HG02678 (cell line): ENCODE data around the gene CCNJ.
"Not testable (repeated sequence)": the region's sequence is repeated elsewhere in the genome, so short reads cannot be mapped to it uniquely, and the experiment has no call there.

Experiments used
- ATAC-seq: cut with Tn5 transposase; IDR thresholded peaks from one replicate; pipeline ENCODE4 v1.9.1; 2021; ENCODE audit warnings: mild to moderate bottlenecking, moderate library complexity; ENCODE audit not compliant: unreplicated experiment

CCNJ gene

DNA sequence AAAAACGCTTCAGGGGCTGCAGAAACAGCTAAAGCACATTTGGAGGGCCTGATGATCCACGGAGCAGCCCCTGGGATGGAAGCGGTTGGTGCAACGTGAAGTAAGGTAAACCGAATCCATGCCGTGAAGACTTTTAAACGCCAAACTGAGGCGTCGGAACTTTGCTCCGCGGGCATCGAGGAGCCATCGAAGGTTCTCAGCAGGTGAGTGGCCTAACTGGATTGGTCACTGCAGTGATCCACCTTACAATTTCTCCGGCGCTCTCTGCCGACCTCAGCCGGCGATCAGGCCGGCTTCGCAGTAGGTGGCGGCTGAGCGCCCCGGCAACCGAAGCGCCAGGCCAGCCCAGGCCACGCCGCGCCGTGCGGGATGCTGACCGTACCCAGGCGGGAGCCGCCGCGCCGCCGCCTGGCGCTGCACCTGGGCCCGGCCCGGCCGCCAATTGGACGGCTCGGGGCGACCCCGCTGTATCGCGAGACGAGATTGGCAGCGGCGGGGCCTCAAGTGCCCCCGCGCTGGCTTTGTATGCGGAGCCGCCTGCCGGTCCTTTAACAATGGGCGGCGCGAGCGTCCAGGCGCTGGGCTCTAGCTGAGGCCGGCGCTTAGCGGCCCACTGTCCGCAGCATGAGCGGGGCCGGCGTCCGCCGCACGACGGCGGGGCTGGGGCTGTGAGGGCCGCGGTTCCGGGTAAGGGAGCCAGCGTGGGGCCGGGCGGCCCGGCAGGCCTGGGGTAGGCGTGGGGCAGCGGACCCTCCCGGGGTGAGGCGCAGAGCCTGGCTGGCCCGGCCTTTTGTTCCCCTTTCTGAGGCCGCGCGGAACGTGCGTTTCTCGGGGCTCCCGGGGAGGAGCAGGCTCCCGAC lies at the start of gene CCNJ:
Gene CCNJ (plus strand): TSS at position 551 of the 860 bp plus-strand sequence. CDS start 811 bp downstream, outside the sequence.
- peak; percentile 91 for ATAC-seq

- not testable (repeated sequence) for ATAC-seq
These were observed 49.0 kb upstream of the CCNJ start for GRCh38 chr10:95994376-95994775.

DNA sequence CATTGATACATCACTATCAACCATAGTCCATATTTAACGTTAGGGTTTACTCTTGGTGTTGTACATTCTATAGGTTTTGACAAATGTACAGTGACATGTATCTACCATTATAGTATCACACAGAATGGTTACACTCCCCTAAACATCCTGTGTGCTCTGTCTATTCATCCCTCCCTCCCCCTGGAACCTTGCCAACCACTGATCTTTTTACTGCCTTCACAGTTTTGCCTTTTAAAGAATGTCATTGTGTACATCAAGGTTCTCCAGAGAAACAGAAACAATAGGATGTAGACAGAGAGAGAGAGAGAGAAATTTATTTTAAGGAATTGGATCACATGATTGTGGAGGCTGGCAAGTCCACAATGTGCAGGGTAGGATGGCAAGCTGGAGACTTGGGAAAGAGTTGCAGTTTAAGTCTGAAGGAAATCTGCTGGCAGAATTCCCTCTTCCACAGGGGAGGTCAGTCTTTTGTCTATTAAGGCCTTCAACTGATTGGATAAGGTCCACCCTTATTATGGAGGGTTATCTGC lies 45.1 kb upstream of the CCNJ start:
- ATAC-seq = no peak

GRCh38 chr10:96013956-96014355 lies 29.4 kb upstream of the CCNJ start:
- no peak for ATAC-seq

- ATAC-seq = no peak
These were observed 28.8 kb upstream of the CCNJ start for GRCh38 chr10:96014473-96015102.

GRCh38 chr10:96017191-96017687 lies 26.1 kb upstream of the CCNJ start:
- ATAC-seq = peak; percentile 62

- ATAC-seq = no peak
These were observed 22.1 kb upstream of the CCNJ start for GRCh38 chr10:96021332-96021731.

DNA sequence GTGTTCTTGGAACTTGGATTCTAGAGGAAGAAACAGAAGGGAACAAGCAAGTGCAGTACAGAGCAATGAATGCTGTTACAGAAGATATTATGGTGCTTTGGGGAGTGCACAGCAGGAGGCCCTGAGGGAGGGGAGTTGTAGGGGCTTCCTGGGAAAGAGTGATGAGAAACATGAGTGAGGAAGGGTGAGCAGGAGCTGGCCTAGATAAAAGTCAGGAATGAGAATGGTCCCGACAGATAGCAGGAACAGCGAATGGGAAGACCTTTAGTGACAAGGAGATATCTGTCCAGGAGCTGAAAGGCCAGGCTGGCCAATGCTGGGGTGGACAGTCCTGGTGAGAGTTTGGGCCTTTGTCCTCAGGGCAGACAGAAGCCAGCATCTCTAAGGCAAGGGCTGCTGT lies 20.6 kb upstream of the CCNJ start:
- no peak for ATAC-seq

DNA sequence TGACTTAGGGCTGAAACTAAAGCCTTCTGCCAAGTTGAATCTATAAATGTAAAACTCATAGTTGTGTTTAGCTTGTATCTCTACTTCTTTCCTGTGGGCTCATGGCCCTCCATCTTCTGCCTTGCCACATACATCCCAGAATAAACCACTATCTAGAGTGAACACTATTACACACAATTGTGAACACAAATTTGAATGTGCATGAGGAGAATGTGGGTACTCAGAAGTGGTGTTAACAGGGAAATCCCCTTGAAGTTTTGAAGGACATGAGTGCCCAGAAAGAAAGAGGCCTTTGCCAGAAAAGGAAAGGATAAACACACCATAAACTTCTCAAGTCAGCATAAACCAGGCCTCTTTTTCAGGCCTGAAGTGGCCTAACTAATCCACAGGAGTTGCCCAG lies 20.2 kb upstream of the CCNJ start:
- ATAC-seq = no peak

DNA sequence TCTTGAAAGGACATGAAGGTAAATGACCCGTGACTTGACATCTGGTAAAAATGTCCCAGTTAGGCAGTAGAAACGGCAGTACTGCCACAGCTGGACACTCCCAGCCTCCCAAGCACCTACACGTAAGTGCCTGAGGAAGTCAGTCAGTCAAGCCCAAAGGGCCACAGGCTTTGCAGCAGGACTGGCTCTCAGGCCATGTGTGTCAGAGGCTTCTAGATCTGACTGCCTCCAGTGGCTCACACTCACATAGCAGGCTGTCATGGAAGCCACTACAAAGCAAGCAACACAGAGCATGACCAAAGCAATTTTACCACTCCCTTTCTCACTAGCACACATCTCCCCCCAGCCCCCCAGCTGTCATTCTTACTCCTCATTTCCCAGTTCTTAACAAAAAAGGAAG lies 17.8 kb upstream of the CCNJ start:
- ATAC-seq = no peak

GRCh38 chr10:96034625-96035024 lies 8.8 kb upstream of the CCNJ start:
- ATAC-seq = no peak

DNA sequence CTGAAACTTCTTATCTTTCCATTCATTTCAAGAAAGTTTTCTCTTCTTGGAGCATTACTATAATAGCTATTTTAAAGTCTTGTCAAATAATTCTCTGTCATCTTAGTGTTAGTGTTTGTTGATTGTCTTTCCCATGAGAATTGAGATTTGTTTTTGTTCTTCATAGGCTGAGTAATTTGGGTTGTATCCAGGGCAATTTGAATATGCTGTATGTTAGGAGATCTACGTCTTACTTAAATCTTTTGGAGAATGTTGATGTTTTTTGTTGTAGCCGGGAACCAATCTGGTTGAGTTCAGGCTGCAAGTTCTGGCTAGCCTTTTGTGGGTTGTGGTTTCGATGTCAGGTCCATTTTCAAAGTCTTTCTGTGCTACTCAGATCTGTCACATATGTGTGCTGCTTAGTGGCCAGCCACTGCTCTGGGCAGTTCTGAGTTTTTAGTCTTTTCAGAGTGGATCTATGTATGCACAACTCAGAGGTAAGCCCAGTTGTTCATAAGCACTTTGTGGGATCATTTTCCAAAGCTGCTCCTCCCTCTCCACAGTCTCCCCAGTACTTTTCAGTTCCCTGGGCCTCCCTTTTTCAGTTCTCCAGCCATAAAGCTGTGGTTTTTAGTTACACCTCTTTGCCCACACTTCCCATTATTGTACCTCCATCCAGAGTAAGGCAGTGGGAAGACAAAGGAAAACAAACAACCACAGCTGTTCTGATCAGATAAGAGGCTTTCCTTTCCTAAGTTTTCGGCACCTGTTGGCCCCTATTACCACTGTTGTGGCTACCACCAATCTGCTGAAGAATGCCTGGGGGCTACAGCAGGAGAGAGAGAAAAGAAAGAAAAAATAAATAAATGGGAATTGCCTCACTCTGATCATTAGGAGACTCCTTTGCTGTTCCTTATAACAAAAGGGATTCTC lies 4.7 kb upstream of the CCNJ start:
- no peak for ATAC-seq

DNA sequence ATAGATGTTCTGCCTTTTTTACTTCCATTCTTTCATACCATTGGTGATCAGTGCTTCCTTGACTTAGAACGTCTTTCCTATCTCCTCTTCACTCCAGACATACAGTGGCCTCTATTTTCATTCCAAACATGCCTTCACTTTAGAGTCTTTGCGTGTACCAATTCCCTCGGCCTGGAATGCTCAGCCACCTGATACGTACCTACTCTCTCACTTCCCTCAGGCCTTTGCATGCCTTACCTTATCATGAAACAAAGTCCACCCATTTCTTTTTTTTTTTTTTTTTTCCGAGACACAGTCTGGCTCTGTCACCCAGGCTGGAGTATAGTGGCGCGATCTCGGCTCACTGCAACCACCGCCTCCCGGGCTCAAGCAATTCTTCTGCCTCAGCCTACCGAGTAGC lies 2.2 kb upstream of the CCNJ start:
- no peak for ATAC-seq

DNA sequence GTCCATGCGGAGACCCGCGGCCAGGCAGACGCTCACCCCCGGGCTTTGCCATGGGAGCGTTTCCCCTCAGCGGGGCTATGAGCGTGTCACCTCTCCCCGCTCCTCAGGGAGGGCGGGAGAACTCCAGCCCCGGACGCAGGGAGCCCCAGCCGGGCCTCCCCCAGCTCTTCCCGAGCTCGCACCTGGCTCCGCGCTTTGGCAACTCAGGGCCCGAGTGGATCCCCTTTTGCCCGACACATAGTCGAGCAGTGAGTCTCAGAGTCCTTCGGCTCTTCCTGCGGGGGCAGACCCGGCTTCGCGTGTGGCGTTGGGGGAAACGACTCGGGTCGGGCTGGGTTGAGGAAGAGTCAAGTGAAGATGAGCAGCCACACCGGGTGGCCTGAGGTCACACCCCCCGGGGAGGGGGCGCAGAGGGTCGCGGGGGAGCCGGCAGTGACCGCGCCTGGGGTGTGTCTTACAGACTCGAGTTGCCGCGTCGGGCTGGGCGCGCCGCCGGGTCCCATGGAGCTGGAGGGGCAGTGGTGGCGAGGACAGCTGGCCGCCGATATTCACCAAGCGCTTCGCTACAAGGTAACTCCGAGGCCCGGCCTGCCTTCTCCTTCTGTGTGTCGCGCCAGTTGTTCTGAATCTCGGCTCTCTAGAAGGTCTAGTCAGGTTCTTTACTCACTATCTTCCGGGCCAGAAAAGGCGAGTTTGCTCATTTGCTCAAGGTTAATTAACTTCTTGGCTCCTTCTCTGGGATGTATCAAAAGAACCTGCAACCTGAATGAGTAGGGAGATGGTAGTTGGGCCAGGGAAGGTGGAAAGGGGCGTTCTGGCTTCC lies 721 bp downstream of the CCNJ start:
- peak; percentile 34 for ATAC-seq

- no peak for ATAC-seq
These were observed 1.4 kb downstream of the CCNJ start for GRCh38 chr10:96044736-96045135.

- no peak for ATAC-seq
These were observed 3.2 kb downstream of the CCNJ start for GRCh38 chr10:96046546-96046945.

- ATAC-seq = no peak
These were observed 3.7 kb downstream of the CCNJ start for GRCh38 chr10:96047004-96047649.

GRCh38 chr10:96047925-96048324 lies 4.5 kb downstream of the CCNJ start:
- ATAC-seq = not testable (repeated sequence)

DNA sequence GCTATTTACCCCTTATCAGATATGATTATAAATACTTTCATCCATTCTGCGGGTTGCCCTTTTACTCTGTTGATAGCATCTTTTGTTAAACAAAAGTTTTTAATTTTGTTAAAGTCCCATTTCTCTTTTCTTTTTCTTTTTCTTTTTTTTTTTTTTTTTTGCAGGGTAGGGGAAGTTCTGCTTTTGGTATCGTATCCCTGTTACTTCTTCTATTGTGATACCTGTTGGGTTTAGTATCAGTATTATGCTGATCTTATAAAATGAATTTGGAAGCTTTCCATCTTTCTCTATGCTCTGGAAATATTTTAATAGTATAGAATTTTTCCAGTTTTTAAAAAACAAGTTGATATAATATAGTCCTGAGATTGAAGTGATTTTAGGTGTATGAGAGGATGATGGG lies 6.0 kb downstream of the CCNJ start:
- no peak for ATAC-seq

DNA sequence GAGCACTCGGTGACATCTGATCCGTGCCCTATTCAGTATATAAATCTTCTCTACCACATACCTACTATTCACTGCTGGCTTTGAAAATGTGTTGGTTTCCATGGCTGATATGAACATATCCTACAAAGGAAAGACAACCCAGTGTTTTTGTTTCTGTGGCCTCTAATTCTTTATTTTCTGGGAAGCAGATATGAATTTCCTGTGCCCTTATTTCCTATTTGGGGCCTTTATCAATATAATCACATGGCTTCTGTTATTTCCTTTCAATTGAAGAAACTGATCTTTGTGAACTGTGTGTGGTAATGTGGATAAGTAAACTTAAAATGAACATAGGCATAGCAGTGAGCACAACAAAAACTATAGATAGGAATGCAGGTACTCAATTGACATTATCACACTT lies 10.6 kb downstream of the CCNJ start:
- no peak for ATAC-seq
